GM10266 (cell line): Measurements from ENCODE around the gene GPHB5.
"Not testable (repeated sequence)": the region's sequence is repeated elsewhere in the genome, so short reads cannot be mapped to it uniquely, and the experiment has no call there.

ENCODE experiments used
- DNase-seq: peaks from one replicate; pipeline ENCODE4 v3.0.0; 2012; ENCODE audit errors: extremely low spot score
- CTCF ChIP-seq: IDR thresholded peaks from 2 replicates; pipeline ENCODE4 v1.5.1; 2012; ENCODE audit warnings: mild to moderate bottlenecking, low read depth; ENCODE audit not compliant: control insufficient read depth, insufficient read depth; ENCODE audit errors: missing control alignments

The GPHB5 gene

GRCh38 chr14:63282997-63283883 is 35.5 kb downstream of the GPHB5 start:
- no peak for DNase-seq

GRCh38 chr14:63279933-63280332 is 38.8 kb downstream of the GPHB5 start:
- not testable (repeated sequence) for DNase-seq

More at GRCh38 chr14:63282997-63283883, 35.5 kb downstream of the GPHB5 start:
- no peak for TF ChIP-seq CTCF

GRCh38 chr14:63277591-63278183 is 41.0 kb downstream of the GPHB5 start:
- TF ChIP-seq CTCF = no peak
- DNase-seq = no peak

- peak; percentile 72 for TF ChIP-seq CTCF
- DNase-seq = peak; percentile 45
Observed at GRCh38 chr14:63276492-63277342, 42.0 kb downstream of the GPHB5 start.

GRCh38 chr14:63276016-63276415 is 42.7 kb downstream of the GPHB5 start:
- DNase-seq = no peak
- no peak for TF ChIP-seq CTCF

GRCh38 chr14:63275611-63276010 is 43.1 kb downstream of the GPHB5 start:
- no peak for TF ChIP-seq CTCF
- no peak for DNase-seq

- no peak for DNase-seq
- no peak for TF ChIP-seq CTCF
Observed at GRCh38 chr14:63273717-63274655, 44.7 kb downstream of the GPHB5 start.
